ENCODE results near the gene DRC3. TPM values are rescaled to one million over a fixed set of nuclear protein-coding genes. Genes with fewer than 3 reads are reported as not detected.

DRC3 gene
- polyA plus RNA-seq, 1 donor (not counting 4 experiments of a cell fraction or from before 2014, with no cell fraction given) = 0.69 TPM

- Histone ChIP-seq H3K9me3 (ENCODE audit: control insufficient read depth, low read depth, low read length) (no peaks in the 10 kb centered on the region), H3K4me3 (ENCODE audit: control insufficient read depth in 2 of 3, extremely low read depth in 1 of 3, insufficient read depth in 2 of 3, low read depth in 1 of 3, low read length in 3 of 3) (peak overlapping the region; percentile 49 to 89 (median 78)), H3K9ac (ENCODE audit: control insufficient read depth, extremely low read depth, insufficient read depth, low read length) (peak overlapping the region; percentile 84), H3K9me1 (ENCODE audit: control insufficient read depth, extremely low read depth, insufficient read depth, low read length) (no peaks in the 10 kb centered on the region), H3K27me3 (ENCODE audit: control insufficient read depth, extremely low read depth, insufficient read depth, low read length) (no peaks in the 10 kb centered on the region), H3K79me2 (ENCODE audit: control insufficient read depth, insufficient read depth, low read length) (peaks cover 76% of the 10 kb centered on the region), H4K20me1 (ENCODE audit: control insufficient read depth, extremely low read depth, insufficient read depth, low read length) (no peaks in the 10 kb centered on the region), H3K4me2 (ENCODE audit: control insufficient read depth, extremely low read depth, insufficient read depth, low read depth, low read length) (peak overlapping the region; percentile 74), H2AFZ (ENCODE audit: control insufficient read depth, low read length) (peak overlapping the region; percentile 95), H3K27ac (ENCODE audit: control insufficient read depth, insufficient read depth, low read length) (peak overlapping the region; percentile 53), H3K4me1 (ENCODE audit: control insufficient read depth, extremely low read depth, insufficient read depth, low read length) (peaks cover 38% of the 10 kb centered on the region), H3K36me3 (ENCODE audit: control insufficient read depth in 2 of 2, extremely low read depth in 1 of 2, insufficient read depth in 2 of 2, low read length in 2 of 2) (peaks cover 0 to 3% of the 10 kb centered on the region in 2 experiments)
- FAIRE-seq (no peak), DNase-seq (ENCODE audit: low read depth, low spot score) (no peak)
- no peak for TF ChIP-seq EZH2 (IDR thresholded peaks at IDR 0.05; ENCODE audit: low read length)
- no peak for TF ChIP-seq CTCF (optimal IDR thresholded peaks at IDR 0.05 in 1 of 3, IDR thresholded peaks at IDR 0.05 in 1 of 3, conservative IDR thresholded peaks at IDR 0.05 in 1 of 3; ENCODE audit: extremely low read depth in 1 of 3, insufficient read depth in 2 of 3, low read length in 3 of 3)
- dilution Hi-C loops (cut with MboI; ENCODE audit: extremely low pct_ligation_motif_present, low sequenced_read_pairs) = no loop called here
Observed at GRCh38 chr17:18038149-18038850, 65.6 kb downstream of the DRC3 start.

GRCh38 chr17:18038861-18039534 is 66.3 kb downstream of the DRC3 start, which contains the start of the genes ATPAF2 and GID4:
ATPAF2 (minus strand) TSS chr17:18039168; CDS start chr17:18039013, 155 bp downstream.
GID4 (plus strand) TSS chr17:18039408; CDS start chr17:18039465, 57 bp downstream.
- Histone ChIP-seq H3K4me3 (ENCODE audit: control insufficient read depth in 2 of 3, extremely low read depth in 1 of 3, insufficient read depth in 2 of 3, low read depth in 1 of 3, low read length in 3 of 3) (peak within 1 kb of the TSS; percentile 49 to 89 (median 86)), H2AFZ (ENCODE audit: control insufficient read depth, low read length) (peak within 1 kb of the TSS; percentile 95), H4K20me1 (ENCODE audit: control insufficient read depth, extremely low read depth, insufficient read depth, low read length) (no peaks in the 10 kb centered on the region), H3K9ac (ENCODE audit: control insufficient read depth, extremely low read depth, insufficient read depth, low read length) (peak within 1 kb of the TSS; percentile 87), H3K27me3 (ENCODE audit: control insufficient read depth, extremely low read depth, insufficient read depth, low read length) (no peaks in the 10 kb centered on the region), H3K9me1 (ENCODE audit: control insufficient read depth, extremely low read depth, insufficient read depth, low read length) (no peaks in the 10 kb centered on the region), H3K27ac (ENCODE audit: control insufficient read depth, insufficient read depth, low read length) (peak within 1 kb of the TSS; percentile 83), H3K36me3 (ENCODE audit: control insufficient read depth in 2 of 2, extremely low read depth in 1 of 2, insufficient read depth in 2 of 2, low read length in 2 of 2) (peaks cover 2 to 4% of the 10 kb centered on the region in 2 experiments), H3K9me3 (ENCODE audit: control insufficient read depth, low read depth, low read length) (no peaks in the 10 kb centered on the region), H3K4me2 (ENCODE audit: control insufficient read depth, extremely low read depth, insufficient read depth, low read depth, low read length) (peak within 1 kb of the TSS; percentile 80), H3K4me1 (ENCODE audit: control insufficient read depth, extremely low read depth, insufficient read depth, low read length) (peaks cover 37% of the 10 kb centered on the region), H3K79me2 (ENCODE audit: control insufficient read depth, insufficient read depth, low read length) (peaks cover 77% of the 10 kb centered on the region)
- TF ChIP-seq CTCF (optimal IDR thresholded peaks at IDR 0.05 in 1 of 3, IDR thresholded peaks at IDR 0.05 in 1 of 3, conservative IDR thresholded peaks at IDR 0.05 in 1 of 3; ENCODE audit: extremely low read depth in 1 of 3, insufficient read depth in 2 of 3, low read length in 3 of 3) (peak in 1 of 3 experiments; percentile 10), EZH2 (IDR thresholded peaks at IDR 0.05; ENCODE audit: low read length) (no peak)
- dilution Hi-C loops (cut with MboI; ENCODE audit: extremely low pct_ligation_motif_present, low sequenced_read_pairs) = no loop called here
- DNase-seq (ENCODE audit: low read depth, low spot score) = peak; percentile 96
- peak; percentile 36 for FAIRE-seq
